HCT116 (cell line): ENCODE measurements around the gene MAML3. TPM values are rescaled to one million over a fixed set of nuclear protein-coding genes. Genes with fewer than 3 reads are reported as not detected.

Experiments
- ATAC-seq: fragments of 200-7000 bp; cut with Tn5 transposase; 2 replicates; pipeline ENCODE4 v1.9.1; 2020; ENCODE audit warnings: mild to moderate bottlenecking, moderate library complexity
- BruUV-seq: library from RNA; stranded (reverse); fragments of 400-500 nt; replicated peaks from 2 replicates; lab custom pipeline; 2021; lab: Mats Ljungman, UMichigan
- CTCF ChIA-PET: fragments of 300-600 bp; sonication (Branson Sonifier 250); formaldehyde crosslinking; loops from one replicate; lab custom pipeline; 2021; ENCODE audit warnings: antibody characterized with exemption; lab: Charles Lee
- POLR2A ChIA-PET: fragments of 300-600, 350-600 bp; sonication (Branson Sonifier 250); formaldehyde crosslinking; loops from one replicate; lab custom pipeline; 2021; ENCODE audit warnings: antibody characterized with exemption; lab: Charles Lee
- RAD21 ChIA-PET, 2 experiments: fragments of 300-600 bp; sonication (Branson Sonifier 250); formaldehyde crosslinking; loops; one replicate each; lab custom pipeline; 2023; ENCODE audit warnings: low total read pairs in 2 of 2; ENCODE audit not compliant: uncharacterized antibody in 2 of 2, unreplicated experiment in 2 of 2, low non-redundant PET in 1 of 2; lab: Charles Lee
- DNase-seq: peaks from one replicate; pipeline ENCODE4 v3.0.0-alpha.2; 2010; ENCODE audit warnings: low read depth, low spot score
- H2AFZ ChIP-seq: fragments of 200-600 bp; shearing (Covaris generic), sonication (generic); 2 replicates; pipeline ENCODE4 v1.6.1; 2017; ENCODE audit warnings: low read depth, mixed run types, mixed read lengths, antibody characterized with exemption, low read length; ENCODE audit not compliant: poor library complexity, severe bottlenecking
- H3K27ac ChIP-seq: 2 replicates; pipeline ENCODE4 v1.5.1; 2012; ENCODE audit warnings: low read depth, low read length
- H3K27me3 ChIP-seq: fragments of 200-600 bp; sonication (generic); 2 replicates; pipeline ENCODE4 v1.6.1; 2016; ENCODE audit warnings: mixed run types, low read length, mixed read lengths; ENCODE audit not compliant: insufficient read depth
- H3K36me3 ChIP-seq, 2 experiments: fragments of 200-500 bp in 1 of 2; fragments of 200-600 bp in 1 of 2; sonication (Bioruptor generic) in 1 of 2; sonication (generic) in 1 of 2; 2 replicates each; pipeline versions ENCODE4 v1.5.1 to v1.6.1; 2014 to 2016; ENCODE audit warnings: low read length in 2 of 2, inconsistent platforms in 1 of 2, mixed read lengths in 1 of 2, mixed run types in 1 of 2; ENCODE audit not compliant: insufficient read depth in 2 of 2, control insufficient read depth in 1 of 2
- H3K4me1 ChIP-seq, 2 experiments: fragments of 200-600 bp in 1 of 2; sonication (generic) in 1 of 2; 2 replicates each; pipeline versions ENCODE4 v1.5.1 to v1.6.1; 2012 to 2017; ENCODE audit warnings: low read length in 2 of 2, inconsistent platforms in 1 of 2, mild to moderate bottlenecking in 1 of 2, mixed read lengths in 1 of 2, mixed run types in 1 of 2, moderate library complexity in 1 of 2; ENCODE audit not compliant: insufficient read depth in 2 of 2, control insufficient read depth in 1 of 2
- H3K4me2 ChIP-seq: fragments of 200-600 bp; sonication (generic); 2 replicates; pipeline ENCODE4 v1.6.1; 2017; ENCODE audit warnings: mixed run types, low read length, mixed read lengths
- H3K4me3 ChIP-seq, 2 experiments: fragments of 200-600 bp in 1 of 2; sonication (generic) in 1 of 2; replicated peaks in 1 of 2; 2 replicates each; pipeline ENCODE4 v1.5.1; 2011 to 2016; ENCODE audit warnings: low read length in 2 of 2, control low read depth in 1 of 2, low read depth in 1 of 2, mild to moderate bottlenecking in 1 of 2, mixed read lengths in 1 of 2, mixed run types in 1 of 2
- H3K79me2 ChIP-seq: fragments of 200-600 bp; sonication (generic); 2 replicates; pipeline ENCODE4 v1.6.1; 2017; ENCODE audit warnings: mild to moderate bottlenecking, mixed run types, low read length, moderate library complexity, mixed read lengths; ENCODE audit not compliant: insufficient read depth
- H3K9ac ChIP-seq: fragments of 200-600 bp; sonication (generic); 2 replicates; pipeline ENCODE4 v1.6.1; 2016; ENCODE audit warnings: low read length, mixed read lengths
- H3K9me2 ChIP-seq: fragments of 200-600 bp; sonication (generic), shearing (Covaris generic); 2 replicates; pipeline ENCODE4 v1.6.1; 2017; ENCODE audit warnings: mixed run types, mild to moderate bottlenecking, moderate library complexity; ENCODE audit not compliant: insufficient read depth
- H3K9me3 ChIP-seq, 2 experiments: fragments of 200-500 bp in 1 of 2; fragments of 200-600 bp in 1 of 2; sonication (Bioruptor generic) in 1 of 2; sonication (generic) in 1 of 2; 2 replicates each; pipeline ENCODE4 v1.6.1; 2014 to 2017; ENCODE audit warnings: low read length in 2 of 2, mixed read lengths in 2 of 2, inconsistent platforms in 1 of 2, low read depth in 1 of 2, mild to moderate bottlenecking in 1 of 2, mixed run types in 1 of 2, moderate library complexity in 1 of 2; ENCODE audit not compliant: control insufficient read depth in 1 of 2, insufficient read depth in 1 of 2
- H4K20me1 ChIP-seq: fragments of 200-600 bp; sonication (generic), shearing (Covaris generic); 2 replicates; pipeline ENCODE4 v1.6.1; 2017; ENCODE audit warnings: mixed run types, mild to moderate bottlenecking, moderate library complexity; ENCODE audit not compliant: insufficient read depth
- CBX3 ChIP-seq: IDR thresholded peaks from 2 replicates; pipeline ENCODE4 v1.6.1; 2012; ENCODE audit warnings: low read depth
- CEBPB ChIP-seq: IDR thresholded peaks from 2 replicates; pipeline ENCODE4 v1.6.1; 2012; ENCODE audit warnings: low read depth
- ELF1 ChIP-seq: IDR thresholded peaks from 2 replicates; pipeline ENCODE4 v1.6.1; 2012; ENCODE audit warnings: low read depth, borderline replicate concordance
- FOSL1 ChIP-seq: IDR thresholded peaks from 2 replicates; pipeline ENCODE4 v1.6.1; 2012; ENCODE audit warnings: low read depth
- JUND ChIP-seq: IDR thresholded peaks from 2 replicates; pipeline ENCODE4 v1.6.1; 2012
- POLR2AphosphoS5 ChIP-seq: IDR thresholded peaks from 2 replicates; pipeline ENCODE4 v1.6.1; 2011; ENCODE audit warnings: mild to moderate bottlenecking, low read depth, low read length, moderate library complexity
- RAD21 ChIP-seq: IDR thresholded peaks from 2 replicates; pipeline ENCODE4 v1.6.1; 2012; ENCODE audit warnings: low read depth, mild to moderate bottlenecking
- SP1 ChIP-seq: IDR thresholded peaks from 2 replicates; pipeline ENCODE4 v1.6.1; 2012; ENCODE audit warnings: low read depth
- SRF ChIP-seq: IDR thresholded peaks from 2 replicates; pipeline ENCODE4 v1.6.1; 2012; ENCODE audit warnings: low read depth
- TCF7L2 ChIP-seq: IDR thresholded peaks from 2 replicates; pipeline ENCODE4 v1.7.0; 2011; ENCODE audit warnings: borderline replicate concordance, inconsistent platforms; ENCODE audit not compliant: insufficient read depth, insufficient read length; ENCODE audit errors: extremely low read depth
- YY1 ChIP-seq: IDR thresholded peaks from 2 replicates; pipeline ENCODE4 v1.6.1; 2011; ENCODE audit warnings: low read length, low read depth, moderate library complexity, mild to moderate bottlenecking; ENCODE audit not compliant: insufficient replicate concordance; ENCODE audit errors: extremely low read depth
- ZFX ChIP-seq: fragments of 450-650 bp; IDR thresholded peaks from 2 replicates; pipeline ENCODE4 v1.6.1; 2017
- ZNF274 ChIP-seq: fragments of 200-500 bp; sonication (Bioruptor generic); IDR thresholded peaks from 2 replicates; pipeline ENCODE4 v1.6.1; 2014; ENCODE audit warnings: mild to moderate bottlenecking, low read depth, low read length, inconsistent platforms
- intact Hi-C: fragments of 100-400 bp; cut with micrococcal nuclease; formaldehyde crosslinking; loops from 2 replicates; pipeline ENCODE4 v1.10.0; 2022
- total RNA-seq: library from RNA; stranded (reverse); gene quantifications from one replicate; pipeline ENCODE4 v1.2.1, GENCODE V29; 2021; ENCODE audit not compliant: unreplicated experiment
- TF ChIP-seq, protein P1 (sequence below): IDR thresholded peaks from 2 replicates; pipeline ENCODE4 v1.6.1; 2012
- TF ChIP-seq, protein P2 (sequence below): IDR thresholded peaks from 2 replicates; pipeline ENCODE4 v1.6.1; 2012; ENCODE audit warnings: low read depth
- TF ChIP-seq, protein P3 (sequence below): IDR thresholded peaks from 2 replicates; pipeline ENCODE4 v1.6.1; 2012

MAML3 gene
- total RNA-seq, 1 experiment from 2014 or later, result 3.1 TPM

DNA sequence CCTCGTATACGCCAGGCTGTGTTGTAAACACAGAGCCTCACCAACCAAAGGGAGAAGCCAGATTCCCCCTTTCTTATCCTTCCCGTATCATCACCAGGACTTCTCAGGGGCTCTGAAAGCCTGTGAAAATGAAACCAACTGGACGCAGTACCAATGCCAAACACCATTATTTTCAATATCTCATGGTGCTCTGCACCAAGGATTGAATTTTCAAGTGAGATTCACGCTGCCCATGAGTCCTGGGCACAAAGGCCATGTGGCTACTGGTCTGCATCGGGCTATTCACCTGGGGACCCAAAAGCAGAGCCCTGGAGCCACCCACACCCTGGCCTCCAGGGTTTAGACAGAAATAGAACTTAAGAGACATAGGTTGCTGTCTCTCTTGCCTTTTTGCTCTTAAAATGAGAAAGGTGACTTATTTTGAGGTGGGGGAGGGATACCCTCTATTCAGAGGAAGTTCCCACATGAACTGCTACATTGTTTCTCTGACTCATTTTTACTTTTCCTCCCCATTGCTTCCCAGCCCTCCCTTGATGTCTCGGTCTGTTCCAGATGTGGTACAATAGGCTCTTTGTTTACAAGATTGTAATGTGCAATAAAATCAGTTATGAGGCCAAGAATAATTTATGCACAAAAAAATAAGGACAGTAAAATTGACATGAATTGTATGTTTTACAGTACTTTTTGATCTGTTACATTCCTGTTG is 55.4 kb downstream of the MAML3 start:
- intact Hi-C loops, result loop anchor here (5.0 kb wide), 1 partner anchor 54 kb away; the partner anchor contains the start of gene MAML3
- TF ChIP-seq SRF, result no peak
- no peak for TF ChIP-seq ZNF274
- TF ChIP-seq RAD21, result 0 out of 2 replicates have a peak, but pooled peaks have one; percentile 10
- peak; percentile 69 for TF ChIP-seq JUND
- TF ChIP-seq TCF7L2, result peak; percentile 31
- peak; percentile 61 for TF ChIP-seq FOSL1
- TF ChIP-seq, protein P1, sequence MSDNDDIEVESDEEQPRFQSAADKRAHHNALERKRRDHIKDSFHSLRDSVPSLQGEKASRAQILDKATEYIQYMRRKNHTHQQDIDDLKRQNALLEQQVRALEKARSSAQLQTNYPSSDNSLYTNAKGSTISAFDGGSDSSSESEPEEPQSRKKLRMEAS, result peak; percentile 58
- TF ChIP-seq SP1, result peak; percentile 73

DNA sequence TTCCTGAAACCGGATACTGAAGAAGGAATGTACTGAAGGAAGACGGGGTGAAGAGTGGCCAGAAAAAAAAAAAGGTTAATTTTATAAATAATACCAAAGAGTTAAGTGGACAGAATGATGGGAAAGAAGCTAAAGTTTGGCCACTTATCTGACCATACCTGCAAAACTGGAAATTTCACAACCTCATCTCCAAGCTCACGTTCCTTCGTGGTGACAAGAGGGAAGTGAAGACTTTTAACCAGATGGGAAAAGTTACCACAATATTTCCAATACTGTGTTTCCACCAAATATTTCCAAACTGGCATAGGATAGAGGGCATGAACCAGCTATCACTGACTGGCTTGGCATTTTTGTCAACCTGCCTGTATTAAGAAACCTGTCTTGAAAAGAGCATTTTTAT is 56.4 kb downstream of the MAML3 start:
- Histone ChIP-seq H2AFZ (no peak overlapping the region), H3K4me3 (no peak overlapping the region), H3K27me3 (no peaks in the 10 kb centered on the region), H3K79me2 (no peaks in the 10 kb centered on the region), H3K9me2 (no peaks in the 10 kb centered on the region), H3K4me2 (no peak overlapping the region), H3K36me3 (no peaks in the 10 kb centered on the region), H3K9ac (no peak overlapping the region), H3K4me1 (peaks cover 23 to 60% of the 10 kb centered on the region in 2 experiments; a peak in 3 of 4 replicates), H3K27ac (no peak overlapping the region), H4K20me1 (no peaks in the 10 kb centered on the region), H3K9me3 (no peaks in the 10 kb centered on the region)
- DNase-seq, result no peak
- CTCF ChIA-PET, result no interaction called here
- POLR2A ChIA-PET, result interaction anchor here (0.6 kb wide), 1 partner anchor 53 kb away, joined by 6 read pairs; no protein-coding TSS in a partner anchor
- no peak for ATAC-seq
- RAD21 ChIA-PET, result interaction anchor here in 1 of 2 experiments (0.7 kb wide), 1 partner anchor 12 kb away, joined by 3 read pairs; no protein-coding TSS in a partner anchor
- BruUV-seq, result no TSS peak
- intact Hi-C loops, result loop anchor here (5.0 kb wide), 1 partner anchor 55 kb away; the partner anchor contains the start of gene MAML3
- no peak for TF ChIP-seq SRF
- no peak for TF ChIP-seq ZFX
- no peak for TF ChIP-seq POLR2AphosphoS5
- TF ChIP-seq TCF7L2, result no peak
- no peak for TF ChIP-seq YY1
- no peak for TF ChIP-seq ZNF274
- TF ChIP-seq JUND, result no peak
- no peak for TF ChIP-seq RAD21
- TF ChIP-seq ELF1, result no peak
- no peak for TF ChIP-seq CBX3
- TF ChIP-seq, protein P2, sequence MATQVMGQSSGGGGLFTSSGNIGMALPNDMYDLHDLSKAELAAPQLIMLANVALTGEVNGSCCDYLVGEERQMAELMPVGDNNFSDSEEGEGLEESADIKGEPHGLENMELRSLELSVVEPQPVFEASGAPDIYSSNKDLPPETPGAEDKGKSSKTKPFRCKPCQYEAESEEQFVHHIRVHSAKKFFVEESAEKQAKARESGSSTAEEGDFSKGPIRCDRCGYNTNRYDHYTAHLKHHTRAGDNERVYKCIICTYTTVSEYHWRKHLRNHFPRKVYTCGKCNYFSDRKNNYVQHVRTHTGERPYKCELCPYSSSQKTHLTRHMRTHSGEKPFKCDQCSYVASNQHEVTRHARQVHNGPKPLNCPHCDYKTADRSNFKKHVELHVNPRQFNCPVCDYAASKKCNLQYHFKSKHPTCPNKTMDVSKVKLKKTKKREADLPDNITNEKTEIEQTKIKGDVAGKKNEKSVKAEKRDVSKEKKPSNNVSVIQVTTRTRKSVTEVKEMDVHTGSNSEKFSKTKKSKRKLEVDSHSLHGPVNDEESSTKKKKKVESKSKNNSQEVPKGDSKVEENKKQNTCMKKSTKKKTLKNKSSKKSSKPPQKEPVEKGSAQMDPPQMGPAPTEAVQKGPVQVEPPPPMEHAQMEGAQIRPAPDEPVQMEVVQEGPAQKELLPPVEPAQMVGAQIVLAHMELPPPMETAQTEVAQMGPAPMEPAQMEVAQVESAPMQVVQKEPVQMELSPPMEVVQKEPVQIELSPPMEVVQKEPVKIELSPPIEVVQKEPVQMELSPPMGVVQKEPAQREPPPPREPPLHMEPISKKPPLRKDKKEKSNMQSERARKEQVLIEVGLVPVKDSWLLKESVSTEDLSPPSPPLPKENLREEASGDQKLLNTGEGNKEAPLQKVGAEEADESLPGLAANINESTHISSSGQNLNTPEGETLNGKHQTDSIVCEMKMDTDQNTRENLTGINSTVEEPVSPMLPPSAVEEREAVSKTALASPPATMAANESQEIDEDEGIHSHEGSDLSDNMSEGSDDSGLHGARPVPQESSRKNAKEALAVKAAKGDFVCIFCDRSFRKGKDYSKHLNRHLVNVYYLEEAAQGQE, result no peak
- TF ChIP-seq CEBPB, result no peak
- TF ChIP-seq, protein P3, sequence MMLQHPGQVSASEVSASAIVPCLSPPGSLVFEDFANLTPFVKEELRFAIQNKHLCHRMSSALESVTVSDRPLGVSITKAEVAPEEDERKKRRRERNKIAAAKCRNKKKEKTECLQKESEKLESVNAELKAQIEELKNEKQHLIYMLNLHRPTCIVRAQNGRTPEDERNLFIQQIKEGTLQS, result no peak

More for the DNA sequence above, 55.4 kb downstream of the MAML3 start:
- H3K9me3 ChIP-seq, result no peaks in the 10 kb centered on the region
- ChIA-PET CTCF (no interaction called here), RAD21 (no interaction called here), POLR2A (interaction anchor here (1.0 kb wide), 1 partner anchor 18 kb away, joined by 3 read pairs; no protein-coding TSS in a partner anchor)
- H3K4me3 ChIP-seq, result peak overlapping the region in 1 of 2 experiments; percentile 16; a peak in 2 of 4 replicates
- ATAC-seq (peak; percentile 76), DNase-seq (peak; percentile 64)
- no peaks in the 10 kb centered on the region for H4K20me1 ChIP-seq
- no peaks in the 10 kb centered on the region for H3K79me2 ChIP-seq
- no peaks in the 10 kb centered on the region for H3K9me2 ChIP-seq
- H3K9ac ChIP-seq, result peak overlapping the region; percentile 29
- no peaks in the 10 kb centered on the region for H3K27me3 ChIP-seq
- H3K27ac ChIP-seq, result no peak overlapping the region; the same call in 1 of the 2 replicates
- H3K4me2 ChIP-seq, result peak overlapping the region; percentile 62
- peaks cover 23 to 56% of the 10 kb centered on the region in 2 experiments; a peak in 3 of 4 replicates for H3K4me1 ChIP-seq
- BruUV-seq, result no TSS peak
- H2AFZ ChIP-seq, result peak overlapping the region; percentile 85
- no peaks in the 10 kb centered on the region for H3K36me3 ChIP-seq
